Gastrocnemius medialis (tissue), 4 donors: ENCODE data around the gene DDAH1.

Experiments
- CTCF ChIP-seq, 5 experiments: fragments of 450-650 bp in 3 of 5; fragments of 200-600 bp in 2 of 5; sonication (generic) in 2 of 5; IDR thresholded peaks in 4 of 5; conservative IDR thresholded peaks in 1 of 5; 1 replicate in 4 of 5; 2 replicates in 1 of 5; pipeline ENCODE4 v1.5.1; 2016 to 2019; ENCODE audit warnings: antibody characterized with exemption in 5 of 5, mild to moderate bottlenecking in 3 of 5, moderate library complexity in 3 of 5
- POLR2A ChIP-seq, 2 donors: fragments of 450-650 bp; IDR thresholded peaks; one replicate each; pipeline ENCODE4 v1.6.1; 2017; ENCODE audit warnings: antibody characterized with exemption in 2 of 2, mild to moderate bottlenecking in 2 of 2, moderate library complexity in 2 of 2

- TF ChIP-seq POLR2A (IDR thresholded peaks at IDR 0.05) (no peak), CTCF (IDR thresholded peaks at IDR 0.05 in 4 of 5, conservative IDR thresholded peaks at IDR 0.05 in 1 of 5) (no peak)
These were observed 150.2 kb downstream of the DDAH1 start for GRCh38 chr1:85314726-85315125.
